IMR-90 (cell line): ENCODE measurements around the gene NTSR2. TPM values are rescaled to one million over a fixed set of nuclear protein-coding genes. Genes with fewer than 3 reads are reported as not detected.

Experiments used
- ATAC-seq: fragments of 200-7000 bp; cut with Tn5 transposase; 2 replicates; pipeline ENCODE4 v1.9.1; 2020; ENCODE audit warnings: low read depth, mild to moderate bottlenecking, moderate library complexity
- BruUV-seq: library from RNA; stranded (reverse); fragments of 400-500 nt; replicated peaks from 2 replicates; lab custom pipeline; 2021; lab: Mats Ljungman, UMichigan
- CTCF ChIA-PET: fragments of 300-600 bp; formaldehyde crosslinking; extraction: SDS; loops from one replicate; lab custom pipeline; 2021; ENCODE audit warnings: antibody characterized with exemption; lab: Yijun Ruan, JAX
- POLR2A ChIA-PET: fragments of 300-600 bp; sonication (Branson Sonifier 250); formaldehyde crosslinking; loops from one replicate; lab custom pipeline; 2022; ENCODE audit warnings: antibody characterized with exemption; ENCODE audit not compliant: unreplicated experiment; lab: Charles Lee
- DNase-seq: peaks from one replicate; pipeline ENCODE4 v3.0.0; 2013
- H2AFZ ChIP-seq: replicated peaks from 2 replicates; pipeline ENCODE3; 2013; ENCODE audit warnings: low read length, mild to moderate bottlenecking; ENCODE audit not compliant: poor library complexity
- H2AK5ac ChIP-seq: 2 replicates; pipeline ENCODE4 v1.6.1; 2013; ENCODE audit warnings: low read depth, low read length, inconsistent platforms
- H2AK9ac ChIP-seq: replicated peaks from 2 replicates; pipeline ENCODE3; 2013; ENCODE audit warnings: mild to moderate bottlenecking, low read depth, low read length, moderate library complexity; ENCODE audit not compliant: poor library complexity
- H2BK120ac ChIP-seq: 2 replicates; pipeline ENCODE4 v1.6.1; 2013; ENCODE audit warnings: low read depth, low read length, inconsistent platforms
- H2BK15ac ChIP-seq: 3 replicates; pipeline ENCODE4 v1.6.1; 2013; ENCODE audit warnings: low read depth, low read length, inconsistent platforms
- H2BK20ac ChIP-seq: 2 replicates; pipeline ENCODE4 v1.6.1; 2013; ENCODE audit warnings: low read depth, mild to moderate bottlenecking, inconsistent platforms, low read length, moderate library complexity
- H2BK5ac ChIP-seq: 2 replicates; pipeline ENCODE4 v1.6.1; 2013; ENCODE audit warnings: mild to moderate bottlenecking, low read depth, low read length, inconsistent platforms; ENCODE audit not compliant: poor library complexity, severe bottlenecking
- H3K14ac ChIP-seq: replicated peaks from 2 replicates; pipeline ENCODE4 v1.6.1; 2013; ENCODE audit warnings: low read depth, low read length, inconsistent platforms
- H3K18ac ChIP-seq: 2 replicates; pipeline ENCODE4 v1.6.1; 2013; ENCODE audit warnings: low read depth, low read length, control low read depth
- H3K23ac ChIP-seq: 2 replicates; pipeline ENCODE4 v1.6.1; 2013; ENCODE audit warnings: low read depth, low read length, inconsistent platforms
- H3K27ac ChIP-seq: 2 replicates; pipeline ENCODE4 v1.5.1; 2013; ENCODE audit warnings: mild to moderate bottlenecking, control low read depth, low read length; ENCODE audit not compliant: insufficient read depth
- H3K27me3 ChIP-seq: 2 replicates; pipeline ENCODE4 v1.6.1; 2013; ENCODE audit warnings: low read length; ENCODE audit not compliant: control insufficient read depth, insufficient read depth
- H3K36me3 ChIP-seq: 2 replicates; pipeline ENCODE4 v1.6.1; 2013; ENCODE audit warnings: low read length, mixed read lengths; ENCODE audit not compliant: control insufficient read depth, insufficient read depth
- H3K4ac ChIP-seq: 2 replicates; pipeline ENCODE4 v1.6.1; 2013; ENCODE audit warnings: low read depth, low read length, inconsistent platforms
- H3K4me1 ChIP-seq: 2 replicates; pipeline ENCODE4 v1.6.1; 2013; ENCODE audit warnings: low read length, mixed read lengths; ENCODE audit not compliant: control insufficient read depth, insufficient read depth
- H3K4me2 ChIP-seq: 2 replicates; pipeline ENCODE4 v1.6.1; 2013; ENCODE audit warnings: low read depth, mild to moderate bottlenecking, control low read depth, low read length, moderate library complexity
- H3K4me3 ChIP-seq: 2 replicates; pipeline ENCODE4 v1.5.1; 2013; ENCODE audit warnings: low read depth, mild to moderate bottlenecking, control low read depth, low read length, moderate library complexity; ENCODE audit not compliant: insufficient read depth
- H3K56ac ChIP-seq: 2 replicates; pipeline ENCODE4 v1.6.1; 2013; ENCODE audit warnings: low read length, inconsistent platforms; ENCODE audit not compliant: insufficient read depth; ENCODE audit errors: extremely low read depth
- H3K79me1 ChIP-seq, 2 experiments: 2 replicates each; pipeline ENCODE4 v1.6.1; 2013; ENCODE audit warnings: low read length in 2 of 2, inconsistent platforms in 1 of 2, low read depth in 1 of 2
- H3K9ac ChIP-seq: 2 replicates; pipeline ENCODE4 v1.6.1; 2013; ENCODE audit warnings: low read depth, low read length, control low read depth
- H3K9me1 ChIP-seq: 2 replicates; pipeline ENCODE4 v1.6.1; 2013; ENCODE audit warnings: low read length, inconsistent platforms; ENCODE audit not compliant: insufficient read depth
- H3K9me3 ChIP-seq: 2 replicates; pipeline ENCODE4 v1.6.1; 2013; ENCODE audit warnings: low read length; ENCODE audit not compliant: control insufficient read depth, insufficient read depth
- H4K20me1 ChIP-seq: 2 replicates; pipeline ENCODE4 v1.6.1; 2013; ENCODE audit warnings: low read length, inconsistent platforms; ENCODE audit not compliant: insufficient read depth
- H4K5ac ChIP-seq: 2 replicates; pipeline ENCODE4 v1.6.1; 2013; ENCODE audit warnings: mild to moderate bottlenecking, low read depth, low read length, control low read depth
- H4K8ac ChIP-seq, 2 experiments: 2 replicates each; pipeline ENCODE4 v1.6.1; 2013; ENCODE audit warnings: low read depth in 2 of 2, low read length in 2 of 2, control low read depth in 1 of 2, inconsistent platforms in 1 of 2
- H4K91ac ChIP-seq: 2 replicates; pipeline ENCODE4 v1.6.1; 2013; ENCODE audit warnings: low read depth, low read length, inconsistent platforms; ENCODE audit not compliant: insufficient read depth
- CTCF ChIP-seq: conservative IDR thresholded peaks from 2 replicates; pipeline ENCODE4 v1.5.1; 2012; ENCODE audit warnings: mild to moderate bottlenecking, low read depth, low read length, improper control_type of control experiment
- MXI1 ChIP-seq: IDR thresholded peaks from 2 replicates; pipeline ENCODE4 v1.6.1; 2012; ENCODE audit warnings: low read depth, mild to moderate bottlenecking, low read length, moderate library complexity, borderline replicate concordance
- POLR2A ChIP-seq: IDR thresholded peaks from 2 replicates; pipeline ENCODE4 v1.6.1; 2012; ENCODE audit warnings: mild to moderate bottlenecking, low read depth, low read length
- RFX5 ChIP-seq: IDR thresholded peaks from 2 replicates; pipeline ENCODE4 v1.8.0; 2012; ENCODE audit warnings: low read depth, mild to moderate bottlenecking, low read length, moderate library complexity
- SMC3 ChIP-seq: fragments of 150-350 bp; IDR thresholded peaks from 2 replicates; pipeline ENCODE4 v1.6.1; 2016; ENCODE audit warnings: low read depth, mild to moderate bottlenecking, antibody characterized with exemption, low read length, moderate library complexity
- WGBS, 2 experiments: methylation state at CpG; one replicate each; pipeline versions ENCODE4 v1.1.5 to v1.1.7; 2013; ENCODE audit warnings: missing lambda C conversion rate in 2 of 2; ENCODE audit not compliant: insufficient read length in 1 of 2; ENCODE audit errors: extremely low coverage in 2 of 2; 5-methylcytosine and 5-hydroxymethylcytosine counted together
- dilution Hi-C: fragments of 300-500 bp; cut with HindIII; formaldehyde crosslinking; loops from one replicate; pipeline ENCODE4 v1.14.3; 2018; ENCODE audit warnings: low sequenced_read_pairs; ENCODE audit not compliant: unreplicated experiment
- in situ Hi-C: fragments of 300-500 bp; cut with MboI; formaldehyde crosslinking; loops from 3 replicates; pipeline ENCODE4 v1.14.3; 2019; ENCODE audit warnings: low sequenced_read_pairs, inconsistent platforms, mixed read lengths
- intact Hi-C: fragments of 100-400 bp; cut with micrococcal nuclease; formaldehyde crosslinking; loops from 2 replicates; pipeline ENCODE4 v1.10.0; 2022
- polyA plus RNA-seq, 3 experiments: library from polyadenylated mRNA; depleted of rRNA; stranded (reverse); fragments of >200 nt; gene quantifications; 2 replicates each; pipeline ENCODE4 v1.2.3, GENCODE V29; 2012; ENCODE audit warnings: low replicate concordance in 1 of 3
- total RNA-seq: library from RNA; depleted of rRNA; stranded (reverse); fragments of >200 nt; gene quantifications from 2 replicates; pipeline ENCODE4 v1.2.3, GENCODE V29; 2012

Gene NTSR2
- total and polyA plus RNA-seq, 2 of the 4 experiments (the other 2 are of a cell fraction) = not detected

- dilution Hi-C loops = no loop called here
- CTCF ChIA-PET = interaction anchor here (0.6 to 1.0 kb wide), 2 partner anchors 28 to 133 kb away, joined by 3 read pairs; no protein-coding TSS in a partner anchor
Observed at GRCh38 chr2:11612553-11613215, 57.3 kb downstream of the NTSR2 start.

More at GRCh38 chr2:11612553-11613215, 57.3 kb downstream of the NTSR2 start:
- Histone ChIP-seq H3K4me2 (no peak overlapping the region), H2AFZ (no peak overlapping the region), H4K20me1 (no peaks in the 10 kb centered on the region), H4K8ac (no peak overlapping the region), H3K36me3 (no peaks in the 10 kb centered on the region), H2BK15ac (no peak overlapping the region), H3K23ac (no peak overlapping the region), H3K4me3 (no peak overlapping the region), H2AK5ac (no peak overlapping the region), H3K14ac (no peak overlapping the region), H3K9me3 (no peaks in the 10 kb centered on the region; the same call in 1 of the 2 replicates), H3K79me1 (no peaks in the 10 kb centered on the region), H3K56ac (no peak overlapping the region), H3K9ac (no peak overlapping the region), H2BK120ac (no peak overlapping the region), H3K27me3 (peaks cover 24% of the 10 kb centered on the region), H3K4me1 (peaks cover 3% of the 10 kb centered on the region; the same call in 1 of the 2 replicates), H2BK5ac (no peak overlapping the region), H2AK9ac (no peak overlapping the region), H3K4ac (no peak overlapping the region), H3K27ac (no peak overlapping the region), H2BK20ac (no peak overlapping the region), H3K18ac (no peak overlapping the region), H4K91ac (no peak overlapping the region), H3K9me1 (no peaks in the 10 kb centered on the region), H4K5ac (peak overlapping the region; percentile 17; the same call in 1 of the 2 replicates)
- BruUV-seq = no TSS peak
- 86% methylated on average over 8 of the region's 20 CpGs; no CpG with 5 or more reads in 1 of the 2 experiments for WGBS, 2 experiments
- TF ChIP-seq SMC3 = no peak
- no peak for TF ChIP-seq RFX5
- no peak for TF ChIP-seq POLR2A
- TF ChIP-seq MXI1 = no peak
- no peak for TF ChIP-seq CTCF
- ATAC-seq = no peak
- POLR2A ChIA-PET = no interaction called here
- in situ Hi-C loops (no loop called here), intact Hi-C loops (no loop called here)
- no peak for DNase-seq
